Liver (tissue), 9 donors: ENCODE data around the gene RTEL1. TPM values are rescaled to one million over a fixed set of nuclear protein-coding genes. Genes with fewer than 3 reads are reported as not detected.
"Not testable (repeated sequence)": the region's sequence is repeated elsewhere in the genome, so short reads cannot be mapped to it uniquely, and the experiment has no call there.

Experiments
- DNase-seq: peaks from one replicate; pipeline ENCODE4 v3.0.0-alpha.2; 2017; ENCODE audit warnings: low spot score
- H3K27ac ChIP-seq, 2 donors: one replicate each; pipeline ENCODE4 v1.7.0; 2013; ENCODE audit warnings: inconsistent platforms in 2 of 2, low read length in 2 of 2, control low read depth in 1 of 2, low read depth in 1 of 2, mild to moderate bottlenecking in 1 of 2
- H3K27me3 ChIP-seq, 4 donors: one replicate each; pipeline versions ENCODE4 v1.6.1 to v1.7.0; 2013; ENCODE audit warnings: low read length in 3 of 4, inconsistent platforms in 1 of 4, mild to moderate bottlenecking in 1 of 4, moderate library complexity in 1 of 4; ENCODE audit not compliant: control insufficient read depth in 4 of 4, insufficient read depth in 4 of 4
- H3K36me3 ChIP-seq, 4 donors: one replicate each; pipeline versions ENCODE4 v1.6.1 to v1.7.0; 2013; ENCODE audit warnings: low read length in 3 of 4, mild to moderate bottlenecking in 3 of 4, low read depth in 1 of 4, moderate library complexity in 1 of 4; ENCODE audit not compliant: control insufficient read depth in 4 of 4, insufficient read depth in 3 of 4
- H3K4me1 ChIP-seq, 4 donors: one replicate each; pipeline versions ENCODE4 v1.6.1 to v1.7.0; 2013; ENCODE audit warnings: low read length in 3 of 4, mild to moderate bottlenecking in 3 of 4, moderate library complexity in 1 of 4; ENCODE audit not compliant: control insufficient read depth in 4 of 4, insufficient read depth in 4 of 4
- H3K4me3 ChIP-seq, 3 donors: one replicate each; pipeline versions ENCODE4 v1.6.1 to v1.7.0; 2013; ENCODE audit warnings: low read length in 3 of 3, control low read depth in 1 of 3, low read depth in 1 of 3, mild to moderate bottlenecking in 1 of 3
- H3K9ac ChIP-seq, 2 donors: one replicate each; pipeline ENCODE4 v1.7.0; 2013; ENCODE audit warnings: low read length in 2 of 2, mild to moderate bottlenecking in 2 of 2, moderate library complexity in 2 of 2, control low read depth in 1 of 2, low read depth in 1 of 2
- H3K9me3 ChIP-seq, 4 donors: one replicate each; pipeline versions ENCODE4 v1.6.1 to v1.7.0; 2013; ENCODE audit warnings: low read length in 3 of 4; ENCODE audit not compliant: control insufficient read depth in 4 of 4
- CTCF ChIP-seq: fragments of 150-350 bp; IDR thresholded peaks from 2 replicates; pipeline ENCODE4 v1.5.1; 2017; ENCODE audit warnings: improper control_type of control experiment, low read depth, low read length; ENCODE audit not compliant: missing input control
- EGR1 ChIP-seq, 2 donors: IDR thresholded peaks; 2 replicates each; pipeline ENCODE4 v1.6.1; 2016 to 2018; ENCODE audit warnings: antibody characterized with exemption in 2 of 2, low read depth in 2 of 2
- FOXA1 ChIP-seq: IDR thresholded peaks from 2 replicates; pipeline ENCODE4 v1.6.1; 2016; ENCODE audit warnings: antibody characterized with exemption
- FOXA2 ChIP-seq: IDR thresholded peaks from 2 replicates; pipeline ENCODE4 v1.6.1; 2016; ENCODE audit warnings: antibody characterized with exemption
- GABPA ChIP-seq, 2 donors: IDR thresholded peaks in 1 of 2; conservative IDR thresholded peaks in 1 of 2; 2 replicates each; pipeline ENCODE4 v1.6.1; 2016; ENCODE audit warnings: antibody characterized with exemption in 2 of 2, mild to moderate bottlenecking in 1 of 2, moderate library complexity in 1 of 2
- HNF4A ChIP-seq, 2 donors: conservative IDR thresholded peaks; 2 replicates each; pipeline ENCODE4 v1.6.1; 2016; ENCODE audit warnings: antibody characterized with exemption in 2 of 2, mild to moderate bottlenecking in 2 of 2
- HNF4G ChIP-seq: IDR thresholded peaks from 2 replicates; pipeline ENCODE4 v1.6.1; 2016; ENCODE audit warnings: antibody characterized with exemption
- JUND ChIP-seq, 2 donors: IDR thresholded peaks; 2 replicates each; pipeline ENCODE4 v1.6.1; 2016; ENCODE audit warnings: antibody characterized with exemption in 2 of 2
- MAX ChIP-seq: IDR thresholded peaks from 2 replicates; pipeline ENCODE4 v1.6.1; 2016; ENCODE audit warnings: antibody characterized with exemption
- NR2F2 ChIP-seq: IDR thresholded peaks from 2 replicates; pipeline ENCODE4 v1.6.1; 2016; ENCODE audit warnings: antibody characterized with exemption
- RAD21 ChIP-seq, 2 donors: IDR thresholded peaks; 2 replicates each; pipeline ENCODE4 v1.6.1; 2016; ENCODE audit warnings: antibody characterized with exemption in 2 of 2, mild to moderate bottlenecking in 2 of 2
- REST ChIP-seq: IDR thresholded peaks from 2 replicates; pipeline ENCODE4 v1.6.1; 2016; ENCODE audit warnings: antibody characterized with exemption, mild to moderate bottlenecking
- SP1 ChIP-seq: IDR thresholded peaks from 2 replicates; pipeline ENCODE4 v1.6.1; 2018; ENCODE audit warnings: antibody characterized with exemption, mild to moderate bottlenecking
- TAF1 ChIP-seq: conservative IDR thresholded peaks from 2 replicates; pipeline ENCODE4 v1.6.1; 2016; ENCODE audit warnings: antibody characterized with exemption, mild to moderate bottlenecking
- WGBS: extraction: QIAGEN DNeasy Blood & Tissue Kit; methylation state at CpG from one replicate; pipeline ENCODE4 v1.1.7; 2013; 5-methylcytosine and 5-hydroxymethylcytosine counted together
- polyA plus RNA-seq, 2 donors: library from polyadenylated mRNA; stranded (reverse) in 1 of 2; unstranded in 1 of 2; fragments of 200-250 nt in 1 of 2; fragments of >200 nt in 1 of 2; fragmentation: Nextera tagmentation in 1 of 2; extraction: Ambion mirVana in 1 of 2; gene quantifications; one replicate each; pipeline versions ENCODE4 v1.2.1 to v1.2.3, GENCODE V29; 2013 to 2015
- total RNA-seq, 2 donors: library from RNA; depleted of rRNA; stranded (reverse); fragments of >200 nt; gene quantifications; one replicate each; pipeline ENCODE4 v1.2.3, GENCODE V29; 2014
- TF ChIP-seq, protein P1 (sequence below): IDR thresholded peaks from 2 replicates; pipeline ENCODE4 v1.6.1; 2016; ENCODE audit warnings: antibody characterized with exemption
- TF ChIP-seq, protein P2 (sequence below): IDR thresholded peaks from 2 replicates; pipeline ENCODE4 v1.6.1; 2016; ENCODE audit warnings: antibody characterized with exemption
- donor health status: healthy.
- donor health status: healthy.
- donor health status: healthy.
- donor health status: healthy.
- donor health status: healthy.

RTEL1 gene
- total and polyA plus RNA-seq, 4 donors: 3.7 to 16.9 (median 7.4) TPM

DNA sequence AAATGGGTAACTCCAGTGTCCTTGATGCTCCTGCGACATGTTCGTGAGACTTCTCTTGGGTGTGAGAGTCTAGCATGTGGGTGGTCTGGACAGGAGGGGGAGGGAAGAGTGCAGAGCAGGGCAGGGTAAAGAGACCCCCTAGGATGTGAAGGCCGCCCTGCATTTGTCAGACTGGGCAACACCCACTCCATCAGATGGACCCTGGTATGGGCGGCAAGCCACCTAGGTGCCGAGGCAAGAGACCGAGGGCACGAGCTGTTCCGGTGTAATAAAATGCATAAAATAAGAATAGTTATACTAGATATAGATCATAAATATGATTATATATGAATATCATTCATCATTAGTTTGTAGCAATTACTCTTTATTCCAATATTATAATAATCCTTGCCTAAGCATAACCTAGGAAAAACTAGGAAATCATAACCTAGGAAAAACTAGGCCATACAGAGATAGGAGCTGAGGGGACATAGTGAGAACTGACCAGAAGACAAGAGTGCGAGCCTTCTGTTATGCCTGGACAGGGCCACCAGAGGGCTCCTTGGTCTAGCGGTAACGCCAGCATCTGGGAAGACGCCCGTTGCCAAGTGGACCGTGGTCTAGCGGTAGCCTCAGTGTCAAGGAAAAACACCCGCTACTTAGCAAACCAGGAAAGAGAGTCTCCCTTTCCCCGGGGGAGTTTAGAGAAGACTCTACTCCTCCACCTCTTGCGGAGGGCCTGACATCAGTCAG, 44.1 kb upstream of the RTEL1 start:
- not testable (repeated sequence) for H3K27me3 ChIP-seq, H3K9ac ChIP-seq, H3K4me3 ChIP-seq, H3K4me1 ChIP-seq, H3K27ac ChIP-seq, DNase-seq, H3K9me3 ChIP-seq
- WGBS: 87% methylated on average over 18 of the region's 18 CpGs
- H3K36me3 ChIP-seq: peaks cover 3 to 17% (median 6%) of the 10 kb centered on the region in 4 donors
- TF ChIP-seq RAD21 (IDR thresholded peaks at IDR 0.05) (peak in 1 of 2 donors; percentile 56), CTCF (peak; percentile 14)

- TF ChIP-seq SP1 (no peak), REST (no peak), HNF4G (no peak), JUND (IDR thresholded peaks at IDR 0.05) (no peak), HNF4A (conservative IDR thresholded peaks at IDR 0.05) (no peak), MAX (no peak), EGR1 (IDR thresholded peaks at IDR 0.05; ENCODE audit: low read depth in 2 of 2) (no peak), GABPA (IDR thresholded peaks at IDR 0.05 in 1 of 2, conservative IDR thresholded peaks at IDR 0.05 in 1 of 2) (no peak), CTCF (no peak), TAF1 (no peak), FOXA2 (no peak), NR2F2 (no peak), FOXA1 (no peak)
- TF ChIP-seq, protein P1, sequence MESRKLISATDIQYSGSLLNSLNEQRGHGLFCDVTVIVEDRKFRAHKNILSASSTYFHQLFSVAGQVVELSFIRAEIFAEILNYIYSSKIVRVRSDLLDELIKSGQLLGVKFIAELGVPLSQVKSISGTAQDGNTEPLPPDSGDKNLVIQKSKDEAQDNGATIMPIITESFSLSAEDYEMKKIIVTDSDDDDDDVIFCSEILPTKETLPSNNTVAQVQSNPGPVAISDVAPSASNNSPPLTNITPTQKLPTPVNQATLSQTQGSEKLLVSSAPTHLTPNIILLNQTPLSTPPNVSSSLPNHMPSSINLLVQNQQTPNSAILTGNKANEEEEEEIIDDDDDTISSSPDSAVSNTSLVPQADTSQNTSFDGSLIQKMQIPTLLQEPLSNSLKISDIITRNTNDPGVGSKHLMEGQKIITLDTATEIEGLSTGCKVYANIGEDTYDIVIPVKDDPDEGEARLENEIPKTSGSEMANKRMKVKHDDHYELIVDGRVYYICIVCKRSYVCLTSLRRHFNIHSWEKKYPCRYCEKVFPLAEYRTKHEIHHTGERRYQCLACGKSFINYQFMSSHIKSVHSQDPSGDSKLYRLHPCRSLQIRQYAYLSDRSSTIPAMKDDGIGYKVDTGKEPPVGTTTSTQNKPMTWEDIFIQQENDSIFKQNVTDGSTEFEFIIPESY: no peak
- TF ChIP-seq, protein P2, sequence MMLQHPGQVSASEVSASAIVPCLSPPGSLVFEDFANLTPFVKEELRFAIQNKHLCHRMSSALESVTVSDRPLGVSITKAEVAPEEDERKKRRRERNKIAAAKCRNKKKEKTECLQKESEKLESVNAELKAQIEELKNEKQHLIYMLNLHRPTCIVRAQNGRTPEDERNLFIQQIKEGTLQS: no peak
- DNase-seq: no peak
- Histone ChIP-seq H3K27ac (no peak overlapping the region), H3K4me1 (no peaks in the 10 kb centered on the region), H3K9me3 (no peaks in the 10 kb centered on the region), H3K4me3 (no peak overlapping the region), H3K36me3 (peaks cover 3 to 22% (median 8%) of the 10 kb centered on the region in 4 donors), H3K9ac (no peak overlapping the region), H3K27me3 (no peaks in the 10 kb centered on the region)
- WGBS: 96% methylated on average over 41 of the region's 41 CpGs
These were observed 40.8 kb upstream of the RTEL1 start for GRCh38 chr20:63617092-63617875.
